Upper lobe of right lung (tissue), 1 donor: ENCODE results near the gene VASH1. TPM values are rescaled to one million over a fixed set of nuclear protein-coding genes. Genes with fewer than 3 reads are reported as not detected.

ENCODE experiments used
- ATAC-seq: fragments of 200-7000 bp; cut with Tn5 transposase; one replicate; pipeline ENCODE4 v1.9.1; 2020; ENCODE audit warnings: mild to moderate bottlenecking, moderate library complexity
- DNase-seq: peaks from one replicate; pipeline ENCODE4 v3.0.0-alpha.2; 2020
- H3K27ac ChIP-seq: fragments of 200-600 bp; one replicate; pipeline ENCODE4 v1.8.0; 2022
- H3K27me3 ChIP-seq: fragments of 200-600 bp; one replicate; pipeline ENCODE4 v1.8.0; 2022; ENCODE audit warnings: mild to moderate bottlenecking
- H3K36me3 ChIP-seq: fragments of 200-600 bp; one replicate; pipeline ENCODE4 v1.8.0; 2022
- H3K4me1 ChIP-seq: fragments of 200-600 bp; one replicate; pipeline ENCODE4 v1.8.0; 2022
- H3K4me3 ChIP-seq: fragments of 200-600 bp; one replicate; pipeline ENCODE4 v1.8.0; 2022; ENCODE audit warnings: mild to moderate bottlenecking
- H3K9me3 ChIP-seq: fragments of 200-600 bp; one replicate; pipeline ENCODE4 v1.8.0; 2022
- CTCF ChIP-seq: fragments of 200-600 bp; IDR thresholded peaks from one replicate; pipeline ENCODE4 v1.8.0; 2022; ENCODE audit warnings: antibody characterized with exemption
- intact Hi-C: fragments of 100-400 bp; cut with DNase I; formaldehyde crosslinking; loops from one replicate; pipeline ENCODE4 v1.11.0; 2022
- long read RNA-seq: library from polyadenylated mRNA; unstranded; transcript quantifications from one replicate; pipeline ENCODE4 v2.0.0, GENCODE V29; 2021
- total RNA-seq: library from RNA; stranded (reverse); fragmentation: NEBNext Ultra II Directional; extraction: Animal tissue kit (Norgen Biotek cat#: 25700); gene quantifications from one replicate; pipeline ENCODE4 v1.2.1, GENCODE V29; 2021
- donor health status: DM: no; HTN: yes; CAD: no; lungs with severe emphysema.

The VASH1 gene
- 37.1 TPM for total RNA-seq
- long read RNA-seq, full-length matches to known transcripts: 17 of 68 reads
- long read RNA-seq, partial matches to known transcripts: 5 of 68 reads
- long read RNA-seq, other reads (novel, unspliced or antisense): 46 of 68 reads

GRCh38 chr14:76761136-76761959, at the start of gene VASH1:
Gene VASH1 (plus strand): TSS chr14:76761468. CDS start chr14:76762822, 1,354 bp downstream.
- intact Hi-C loops: no loop called here
- H3K27ac ChIP-seq: peak within 1 kb of the TSS; percentile 74
- H3K4me1 ChIP-seq: peaks cover 7% of the 10 kb centered on the region
- no peaks in the 10 kb centered on the region for H3K27me3 ChIP-seq
- DNase-seq (peak; percentile 86), ATAC-seq (peak; percentile 88)
- H3K4me3 ChIP-seq: peak within 1 kb of the TSS; percentile 68
- no peak for TF ChIP-seq CTCF
- H3K36me3 ChIP-seq: no peaks in the 10 kb centered on the region
- H3K9me3 ChIP-seq: no peaks in the 10 kb centered on the region

- intact Hi-C loops: loop anchor here (10.0 kb wide), 1 partner anchor 72 kb away; no protein-coding TSS in a partner anchor
- no peak for ATAC-seq
- no peaks in the 10 kb centered on the region for H3K36me3 ChIP-seq
- H3K27ac ChIP-seq: no peak overlapping the region
- no peak overlapping the region for H3K4me3 ChIP-seq
- peaks cover 6% of the 10 kb centered on the region for H3K4me1 ChIP-seq
- no peaks in the 10 kb centered on the region for H3K9me3 ChIP-seq
- H3K27me3 ChIP-seq: no peaks in the 10 kb centered on the region
- DNase-seq: no peak
- no peak for TF ChIP-seq CTCF
Observed at GRCh38 chr14:76713121-76713520, 48.1 kb upstream of the VASH1 start.

- TF ChIP-seq CTCF: no peak
- intact Hi-C loops: loop anchor here (10.0 kb wide), 1 partner anchor 70 kb away; no protein-coding TSS in a partner anchor
- Histone ChIP-seq H3K27ac (no peak overlapping the region), H3K36me3 (no peaks in the 10 kb centered on the region), H3K9me3 (no peaks in the 10 kb centered on the region), H3K4me3 (no peak overlapping the region), H3K4me1 (peaks cover 6% of the 10 kb centered on the region), H3K27me3 (no peaks in the 10 kb centered on the region)
- DNase-seq (no peak), ATAC-seq (no peak)
Observed at GRCh38 chr14:76714470-76714869, 46.8 kb upstream of the VASH1 start.

- Histone ChIP-seq H3K9me3 (no peaks in the 10 kb centered on the region), H3K4me1 (peaks cover 13% of the 10 kb centered on the region), H3K27me3 (no peaks in the 10 kb centered on the region), H3K27ac (peak overlapping the region; percentile 36), H3K36me3 (no peaks in the 10 kb centered on the region), H3K4me3 (no peak overlapping the region)
- no peak for DNase-seq
- no peak for ATAC-seq
- intact Hi-C loops: loop anchor here (10.0 kb wide), 1 partner anchor 70 kb away; no protein-coding TSS in a partner anchor
- TF ChIP-seq CTCF: no peak
Observed at GRCh38 chr14:76715101-76715500, 46.2 kb upstream of the VASH1 start.

- intact Hi-C loops: loop anchor here (10.0 kb wide), 1 partner anchor 69 kb away; no protein-coding TSS in a partner anchor
- TF ChIP-seq CTCF: no peak
- H3K36me3 ChIP-seq: no peaks in the 10 kb centered on the region
- H3K9me3 ChIP-seq: no peaks in the 10 kb centered on the region
- H3K4me3 ChIP-seq: no peak overlapping the region
- H3K27me3 ChIP-seq: no peaks in the 10 kb centered on the region
- ATAC-seq (no peak), DNase-seq (no peak)
- peak overlapping the region; percentile 36 for H3K27ac ChIP-seq
- H3K4me1 ChIP-seq: peaks cover 18% of the 10 kb centered on the region
Observed at GRCh38 chr14:76715511-76716081, 45.7 kb upstream of the VASH1 start.
